HG03469 (cell line): ENCODE measurements around the gene ARMH1.

Source experiments
- ATAC-seq: cut with Tn5 transposase; IDR thresholded peaks from one replicate; pipeline ENCODE4 v1.9.1; 2021; ENCODE audit warnings: mild to moderate bottlenecking, moderate library complexity, moderate number of reproducible peaks; ENCODE audit not compliant: unreplicated experiment

Gene ARMH1

DNA sequence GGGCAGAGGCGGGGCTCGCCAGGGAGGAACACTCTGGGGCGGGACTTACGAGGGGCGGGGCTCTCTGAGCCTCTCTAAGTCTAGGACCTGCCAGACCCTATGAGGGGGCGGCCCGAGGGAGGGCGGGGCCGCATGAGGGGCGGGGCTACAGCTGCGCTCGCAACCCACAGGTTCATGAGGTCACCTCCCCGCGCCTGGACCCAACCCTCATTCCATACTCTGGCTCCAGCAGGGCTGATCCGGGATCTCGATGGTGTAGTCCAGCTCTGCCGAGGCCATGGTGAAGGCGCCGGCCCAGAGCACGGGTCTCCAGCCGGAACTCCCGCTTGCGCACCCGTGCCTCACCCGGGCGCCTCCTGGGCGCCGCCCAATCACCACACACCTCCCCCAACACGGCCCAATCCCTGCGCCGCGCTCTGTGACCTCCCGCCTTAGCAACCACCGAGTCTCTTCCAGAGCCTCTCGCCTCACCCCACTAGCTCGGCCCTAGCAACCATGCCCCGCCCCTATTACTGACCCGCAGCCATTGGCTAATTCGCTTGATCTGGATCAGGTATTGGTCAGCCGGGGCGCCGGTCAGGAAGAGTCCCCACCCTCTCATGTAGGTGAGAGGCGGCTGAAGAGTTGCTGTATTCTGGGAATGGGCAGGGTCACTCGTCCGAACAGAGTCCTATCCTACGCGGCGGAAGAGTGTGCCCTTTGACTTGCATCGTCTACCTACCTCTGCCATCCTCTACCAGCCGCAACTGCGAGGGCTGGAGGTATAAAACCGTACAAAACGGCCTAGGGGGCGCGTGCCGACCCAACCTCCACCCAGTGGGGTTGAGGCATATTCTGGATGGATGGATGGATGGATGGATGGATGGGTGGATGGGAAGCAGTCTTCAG, at the start of gene ARMH1, which contains the start of gene TMEM53:
Gene ARMH1, plus strand, starts transcription at position 602 of the 888 bp plus-strand sequence. CDS start 14,984 bp downstream, outside the sequence.
Gene TMEM53, minus strand, starts transcription at position 369 of the 888 bp plus-strand sequence. Its CDS starts 90 bp downstream, at position 279.
- ATAC-seq: peak; percentile 77

DNA sequence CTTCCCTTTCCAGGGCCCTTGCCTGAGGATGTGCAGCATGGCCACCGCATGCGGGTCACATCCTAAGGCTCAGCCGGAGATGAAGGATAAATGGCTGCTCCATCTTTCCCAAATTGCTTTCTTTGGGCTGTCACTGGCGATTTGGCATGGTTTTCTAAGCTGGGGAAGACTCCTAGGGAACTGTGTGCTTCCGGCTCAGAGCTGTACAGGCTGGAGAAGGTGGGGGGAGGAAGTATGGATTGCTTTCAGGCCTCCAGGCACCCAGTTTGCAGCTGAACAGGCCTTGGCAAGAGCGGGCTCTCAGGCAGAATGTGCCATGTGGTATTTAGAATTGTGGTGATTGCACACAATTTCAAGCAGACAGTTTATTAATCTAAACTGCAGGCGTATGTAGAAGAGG, 49.2 kb upstream of the ARMH1 start:
- ATAC-seq: no peak

DNA sequence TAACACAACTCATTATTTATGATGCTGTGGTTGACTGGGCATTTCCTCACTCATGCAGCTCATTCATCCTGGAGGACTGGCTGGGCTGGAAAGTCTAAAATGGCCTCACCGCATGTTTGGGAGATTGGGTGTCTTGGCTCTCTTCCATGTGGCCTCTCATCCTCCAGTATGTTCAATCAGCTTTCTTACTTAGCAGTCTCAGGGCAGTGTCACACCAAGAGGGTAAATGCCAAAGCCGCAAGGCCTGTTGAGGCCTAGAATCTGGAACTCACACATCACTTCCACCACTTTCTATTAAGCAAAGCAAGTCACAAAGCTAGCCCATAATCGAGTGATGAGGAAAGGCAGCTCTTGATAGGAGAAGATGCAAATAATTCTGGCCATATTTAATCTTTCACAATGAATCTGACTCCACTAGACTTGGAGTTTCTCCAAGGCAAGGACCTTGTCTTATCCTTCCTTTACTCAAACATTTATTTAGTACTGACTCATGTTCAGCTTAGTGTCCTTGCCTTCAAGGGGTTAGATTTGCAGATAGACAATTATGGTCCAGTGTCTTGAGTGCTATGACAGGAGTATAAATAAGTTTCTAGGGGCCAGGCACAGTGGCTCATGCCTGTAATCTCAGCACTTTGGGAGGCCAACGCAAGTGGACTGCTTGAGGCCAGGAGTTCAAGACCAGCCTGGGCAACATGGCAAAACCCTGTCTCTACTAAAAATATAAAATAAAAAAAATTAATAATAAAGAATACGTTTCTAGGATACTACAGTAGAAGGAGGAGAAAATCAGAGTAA, 45.4 kb upstream of the ARMH1 start:
- ATAC-seq: no peak

DNA sequence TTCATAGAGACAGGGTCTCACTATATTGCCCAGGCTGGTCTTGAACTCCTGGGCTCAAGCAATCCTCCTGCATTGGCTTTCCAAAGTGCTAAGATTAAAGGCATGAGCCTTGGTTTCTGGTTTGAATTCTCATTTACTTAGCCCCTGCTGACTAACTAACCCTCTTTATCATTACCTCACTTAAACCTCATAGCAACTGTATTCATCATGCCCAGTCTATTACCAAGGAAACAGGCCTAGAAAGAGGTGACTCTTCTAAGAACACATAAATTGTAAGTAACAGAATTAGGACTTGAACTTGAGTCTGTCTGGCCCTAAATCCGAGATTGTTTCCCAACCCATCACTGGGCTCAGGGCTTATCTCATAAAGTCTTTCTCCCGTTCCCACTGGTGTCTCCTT, 44.4 kb upstream of the ARMH1 start:
- no peak for ATAC-seq

DNA sequence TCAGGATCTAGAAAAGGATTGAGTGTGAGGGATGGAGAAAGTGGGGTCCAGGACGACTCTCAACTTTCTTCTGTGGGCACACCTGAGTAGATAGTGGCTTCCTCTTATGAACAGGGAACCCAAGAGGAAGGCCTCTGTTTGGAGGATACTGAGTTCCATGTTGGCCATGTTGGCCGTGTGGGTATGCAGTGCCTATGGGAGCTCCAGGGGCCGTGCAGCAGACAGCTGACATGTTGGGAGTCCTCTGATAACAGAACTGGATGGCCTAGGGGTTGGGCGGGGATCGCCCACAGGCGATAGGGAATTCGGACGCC, 43.2 kb upstream of the ARMH1 start:
- no peak for ATAC-seq

DNA sequence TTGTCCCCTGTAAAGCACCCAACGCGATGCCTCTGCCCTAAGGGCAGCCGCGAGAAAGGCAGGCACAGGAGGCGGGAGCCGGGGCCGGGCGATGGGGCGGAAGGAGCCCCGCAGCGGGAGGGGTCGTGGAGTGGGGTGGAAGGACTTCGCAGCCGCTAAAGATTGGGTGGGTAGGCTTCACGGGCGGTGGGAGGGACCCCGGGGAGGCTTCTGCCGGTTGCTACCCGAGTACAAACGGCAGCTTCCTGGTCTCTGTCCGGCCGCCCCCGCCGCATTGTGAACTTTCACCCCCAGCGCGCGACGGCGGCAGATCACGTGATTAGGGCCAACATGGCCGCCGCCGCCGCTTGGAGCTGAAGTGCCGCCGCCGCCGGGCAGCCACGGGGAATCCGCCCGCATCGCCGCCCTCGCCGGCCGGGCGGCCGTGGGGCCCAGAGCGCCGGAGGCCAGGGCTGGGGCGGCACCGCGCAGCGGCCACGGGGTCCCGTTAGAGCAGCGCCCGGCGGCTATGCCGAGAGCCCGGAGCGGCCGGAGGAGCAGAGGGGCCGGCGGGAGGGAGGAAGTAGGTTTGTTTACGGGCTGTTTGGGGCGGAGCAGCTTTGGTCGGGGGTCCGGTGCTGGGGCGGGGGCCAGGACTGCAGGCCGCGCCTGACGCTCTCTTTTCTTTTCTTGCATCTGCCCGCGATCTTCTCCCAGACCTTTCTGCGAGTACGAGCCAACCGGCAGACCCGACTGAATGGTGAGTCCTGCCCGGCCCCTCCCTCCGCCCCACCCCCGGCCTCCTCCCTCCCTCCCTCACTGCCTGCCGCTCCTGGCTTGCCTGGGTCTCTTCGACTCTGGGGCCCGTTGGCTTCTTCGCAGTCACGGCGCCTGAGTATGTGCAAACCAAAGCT, 42.6 kb upstream of the ARMH1 start:
- ATAC-seq: peak; percentile 34

DNA sequence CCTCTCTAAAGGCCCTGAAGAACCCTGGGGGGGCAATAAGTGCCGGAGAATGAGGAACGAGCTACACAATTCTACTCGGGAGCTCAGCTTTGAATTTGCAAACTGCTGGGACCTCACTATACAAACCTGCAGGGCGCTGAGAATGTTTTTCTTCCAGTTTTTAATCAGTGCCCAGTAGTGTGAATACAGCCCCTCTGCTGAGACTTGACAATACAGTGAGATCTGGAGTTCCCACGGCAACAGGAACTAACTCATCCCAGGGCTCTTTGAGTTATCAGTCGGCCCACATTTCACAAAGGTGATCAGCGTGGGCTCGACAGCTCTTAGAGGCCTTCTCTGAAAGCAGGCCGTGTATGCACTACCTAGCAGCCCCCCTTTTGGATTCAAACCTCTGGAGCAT, 41.9 kb upstream of the ARMH1 start:
- ATAC-seq: no peak

DNA sequence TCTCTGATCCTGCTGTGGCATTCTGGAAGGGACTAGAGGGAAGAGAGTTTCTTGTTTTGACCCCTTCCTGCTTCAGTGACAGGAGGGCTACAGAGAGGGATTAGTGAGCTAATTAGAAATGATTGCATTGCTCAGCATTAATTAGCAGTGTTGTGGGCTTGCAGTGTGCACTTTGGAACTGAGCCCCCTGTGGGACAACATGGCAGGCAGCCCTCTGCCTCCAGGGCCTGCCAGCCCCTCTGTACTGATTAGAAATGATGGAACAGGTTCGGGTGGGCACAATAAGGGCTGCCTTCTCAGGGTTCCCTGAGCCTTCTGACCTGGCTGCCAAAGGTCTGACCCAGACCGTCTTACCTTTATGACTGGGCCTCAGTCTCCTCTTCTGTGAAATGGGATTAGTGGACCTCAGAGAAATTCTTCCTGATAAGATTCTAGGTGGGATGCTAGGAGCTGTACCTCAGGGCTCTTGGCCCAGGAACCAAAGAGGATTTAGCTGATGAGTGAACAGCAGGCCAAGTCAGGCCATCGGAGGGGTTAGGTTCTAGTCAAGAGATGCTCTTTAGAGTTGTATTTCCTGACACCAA, 39.8 kb upstream of the ARMH1 start:
- no peak for ATAC-seq

DNA sequence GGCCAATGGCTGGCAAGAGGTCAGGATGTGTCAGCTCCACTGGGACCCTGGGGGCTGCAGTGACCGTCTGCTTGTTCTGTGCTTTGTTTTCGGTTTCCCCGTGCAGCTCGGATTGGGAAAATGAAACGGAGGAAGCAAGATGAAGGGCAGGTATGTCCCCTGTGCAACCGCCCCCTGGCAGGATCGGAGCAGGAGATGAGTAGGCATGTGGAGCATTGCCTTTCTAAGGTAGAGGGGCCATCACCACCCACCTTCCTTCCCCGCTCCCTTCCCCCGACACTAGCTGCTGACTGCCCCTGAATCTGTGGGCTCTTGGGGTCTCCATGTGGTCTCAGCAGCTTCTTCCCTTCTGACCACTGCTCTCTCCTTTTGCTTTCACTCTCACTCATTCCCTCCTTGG, 39.1 kb upstream of the ARMH1 start:
- no peak for ATAC-seq

DNA sequence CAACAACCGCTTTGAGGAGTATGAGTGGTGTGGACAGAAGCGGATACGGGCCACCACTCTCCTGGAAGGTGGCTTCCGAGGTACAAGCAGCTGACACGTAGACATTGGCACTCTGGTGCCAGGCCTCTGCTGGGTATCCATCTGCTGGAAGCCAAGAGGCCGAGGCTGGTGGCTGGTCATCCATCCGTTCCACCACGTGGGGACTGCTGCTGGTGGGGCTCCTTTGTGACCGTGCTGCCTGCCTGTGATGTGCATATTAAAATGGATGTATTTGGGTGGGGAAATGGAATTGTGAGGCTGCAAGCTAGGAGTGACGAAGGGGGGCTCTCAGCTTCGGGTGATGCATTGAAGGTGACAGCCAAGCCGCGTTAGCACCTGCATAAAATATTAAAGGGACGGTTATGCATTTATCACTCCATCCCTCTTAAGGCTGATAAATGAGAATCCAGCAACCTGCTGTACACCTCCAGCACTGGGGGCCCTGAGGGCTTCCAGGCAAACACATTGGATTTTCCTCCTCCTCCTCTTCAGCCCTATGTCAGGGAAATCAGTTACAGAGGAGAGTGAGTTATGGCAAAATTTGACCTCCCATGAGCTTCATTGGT, 38.3 kb upstream of the ARMH1 start:
- ATAC-seq: no peak

DNA sequence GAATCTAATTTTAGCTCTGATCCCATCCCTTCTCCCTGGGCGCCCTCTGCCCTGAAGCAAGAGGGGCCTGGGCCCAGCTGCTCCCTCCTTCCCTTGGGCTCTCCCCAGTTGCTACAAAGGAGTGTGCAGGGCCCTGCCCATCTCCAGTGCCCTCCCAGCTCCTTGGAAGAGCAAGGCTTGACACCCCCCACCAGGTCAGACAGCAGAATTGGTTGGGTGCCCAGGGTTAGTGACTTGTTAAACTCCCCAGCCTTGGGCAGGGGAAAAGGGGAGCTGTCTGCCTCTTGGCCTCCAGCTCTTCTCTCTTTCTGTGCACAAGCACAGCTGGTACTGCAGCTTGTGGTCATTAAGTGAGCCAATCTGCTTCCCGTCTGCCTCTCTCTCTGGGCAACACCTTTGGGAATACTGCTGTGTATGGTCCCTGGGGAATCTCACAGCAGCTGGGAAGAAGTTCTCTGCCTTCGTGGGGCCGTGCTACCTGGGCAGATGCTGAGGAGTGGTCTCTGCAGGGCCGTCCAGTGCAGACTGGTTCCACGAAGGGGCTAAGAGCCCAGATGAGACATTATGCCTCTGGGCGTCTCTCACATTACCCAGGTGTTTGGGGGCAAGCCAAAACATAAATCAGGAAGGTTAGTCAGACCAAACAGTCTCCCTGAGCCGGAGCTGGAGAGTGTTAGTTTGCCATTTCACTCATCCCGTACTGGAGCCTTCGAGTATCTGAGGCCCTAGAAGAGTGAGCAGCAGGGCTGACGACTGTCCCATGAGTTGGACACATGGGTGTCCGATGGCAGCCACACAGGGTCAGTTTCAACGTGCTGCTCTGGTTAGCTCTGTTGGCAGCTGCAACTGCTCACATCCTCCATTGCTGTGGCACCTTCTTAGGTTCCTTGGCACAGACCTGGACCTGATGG, 37.6 kb upstream of the ARMH1 start:
- ATAC-seq: no peak

DNA sequence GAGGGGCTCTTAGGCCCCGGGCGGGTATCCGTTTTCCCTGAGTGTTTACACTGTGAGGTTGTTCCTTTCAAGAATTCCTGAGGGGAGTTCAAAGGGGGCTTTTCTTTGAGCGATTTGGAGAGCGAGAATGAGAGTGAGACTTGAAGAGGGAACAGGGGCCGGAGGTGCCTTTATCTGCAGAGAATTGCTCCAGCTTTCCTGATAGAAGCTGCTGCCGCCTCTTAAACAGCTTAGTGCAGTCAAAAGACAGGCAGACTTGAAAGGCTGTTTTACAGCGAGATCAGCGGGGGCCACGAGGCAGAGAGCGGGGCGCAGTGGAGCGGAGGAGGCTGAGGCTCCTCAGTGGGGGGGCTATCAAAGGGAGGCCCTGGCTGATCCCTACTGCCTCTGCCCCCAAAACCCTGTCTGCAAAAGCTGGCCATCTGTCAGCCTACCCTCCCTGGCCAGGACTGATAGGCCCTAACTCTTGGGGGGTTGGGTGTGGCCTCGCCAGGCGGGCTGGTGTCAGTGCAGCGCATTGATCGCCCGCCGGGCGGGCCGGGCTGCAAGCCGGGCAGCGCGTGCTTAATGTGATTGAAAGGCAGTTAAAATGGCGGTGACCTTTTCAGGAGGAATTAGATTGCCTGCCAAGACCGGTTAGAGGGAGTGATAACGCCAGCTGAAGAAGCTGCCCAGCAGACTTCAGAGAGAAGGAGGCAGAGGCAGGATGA, 36.7 kb upstream of the ARMH1 start:
- no peak for ATAC-seq

DNA sequence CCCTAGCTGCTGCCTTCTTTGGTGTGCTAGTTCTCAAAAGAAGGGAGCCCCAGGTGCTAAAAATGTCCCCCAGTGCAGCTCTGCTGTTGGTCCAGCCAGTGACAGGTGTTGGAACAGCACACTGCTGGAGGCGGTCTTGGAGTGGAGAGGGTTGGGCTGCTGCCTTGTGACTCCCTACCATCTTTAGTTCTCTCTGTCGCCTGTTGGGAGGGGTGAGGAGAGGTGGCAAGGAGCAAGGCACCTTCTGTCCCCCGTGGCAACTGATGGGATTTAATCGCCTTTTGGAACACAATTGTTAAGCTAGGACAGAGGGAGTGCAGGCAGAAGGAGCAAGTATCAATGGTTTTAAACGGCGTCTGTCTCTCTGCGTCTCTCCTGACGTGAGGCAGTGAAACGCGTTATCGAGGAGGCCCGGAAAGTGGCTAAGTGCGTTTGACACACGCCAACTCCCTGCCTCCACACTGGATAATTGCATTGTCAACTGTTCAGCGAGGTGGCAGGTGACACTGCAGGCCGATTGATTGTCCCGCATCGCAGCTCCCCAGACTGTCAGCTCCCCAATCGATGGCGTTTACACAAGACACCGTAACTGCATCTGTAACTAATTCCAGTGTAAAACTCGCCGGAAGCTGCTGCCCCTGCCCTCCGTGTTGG, 34.2 kb upstream of the ARMH1 start:
- ATAC-seq: no peak

DNA sequence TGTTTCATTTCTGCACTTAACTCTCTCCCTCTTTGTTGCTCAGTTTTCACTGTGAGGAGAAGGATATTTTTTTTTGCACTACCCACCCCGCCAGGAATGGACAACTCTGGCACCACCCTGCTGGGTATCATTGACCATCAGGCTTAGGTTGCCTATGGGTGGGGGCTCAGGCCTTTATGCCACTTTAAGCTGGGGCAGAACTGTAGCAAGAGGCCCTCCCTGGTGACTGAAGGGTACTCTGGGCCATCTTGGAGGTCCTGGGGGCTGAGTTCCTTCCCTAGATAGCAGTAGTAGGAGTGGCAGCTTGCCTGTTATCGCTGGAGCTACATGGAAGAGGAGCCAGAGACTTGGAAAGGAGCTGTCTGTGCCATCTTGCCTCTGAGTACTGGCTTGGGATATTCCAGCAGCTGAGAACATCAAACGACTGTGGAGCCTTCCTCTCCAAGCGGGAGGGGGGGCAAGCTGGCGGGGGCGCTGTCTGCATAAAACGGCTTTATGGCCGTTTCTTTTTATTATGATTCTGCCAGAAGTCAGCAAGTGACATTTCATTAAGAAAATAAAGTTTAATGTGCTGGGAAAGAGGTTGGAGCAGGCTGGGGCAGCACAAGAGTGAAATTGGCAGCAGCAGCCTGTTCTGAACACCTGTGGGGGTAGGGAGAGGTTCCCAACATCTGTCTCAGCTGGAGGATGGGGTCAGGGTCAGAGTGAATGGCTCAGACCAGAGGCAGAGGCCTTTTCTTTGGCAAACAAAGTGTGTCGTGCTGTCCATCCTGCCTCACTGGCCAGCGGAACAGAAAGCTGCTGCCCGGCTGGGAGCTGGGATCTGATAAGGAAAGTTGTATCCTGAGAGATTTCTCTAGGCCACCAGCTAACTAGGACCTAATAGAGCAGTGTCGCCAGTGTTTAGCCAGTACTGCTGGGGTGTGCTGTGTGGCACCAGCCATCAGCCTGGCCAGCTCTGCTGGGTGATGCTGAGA, 33.1 kb upstream of the ARMH1 start:
- ATAC-seq: no peak

DNA sequence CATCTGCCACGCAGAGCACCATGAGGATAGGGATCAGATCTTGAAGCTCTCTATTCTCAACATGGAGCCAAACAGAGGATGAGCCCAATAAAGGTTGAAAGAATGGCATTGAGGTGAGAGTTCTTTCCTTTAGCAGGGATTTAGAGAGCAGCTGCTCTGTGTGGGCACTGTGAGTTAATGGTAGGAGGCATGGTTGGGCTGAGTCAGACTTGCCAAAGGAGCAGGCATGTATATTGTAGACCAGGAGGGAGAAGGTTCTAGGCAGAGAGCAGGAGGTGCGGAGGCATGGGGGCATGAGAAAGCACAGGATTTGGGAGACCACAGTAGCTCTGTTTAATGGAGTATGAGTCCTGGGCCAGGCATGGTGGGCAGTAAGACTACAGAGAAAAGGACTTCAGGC, 32.3 kb upstream of the ARMH1 start:
- ATAC-seq: no peak

DNA sequence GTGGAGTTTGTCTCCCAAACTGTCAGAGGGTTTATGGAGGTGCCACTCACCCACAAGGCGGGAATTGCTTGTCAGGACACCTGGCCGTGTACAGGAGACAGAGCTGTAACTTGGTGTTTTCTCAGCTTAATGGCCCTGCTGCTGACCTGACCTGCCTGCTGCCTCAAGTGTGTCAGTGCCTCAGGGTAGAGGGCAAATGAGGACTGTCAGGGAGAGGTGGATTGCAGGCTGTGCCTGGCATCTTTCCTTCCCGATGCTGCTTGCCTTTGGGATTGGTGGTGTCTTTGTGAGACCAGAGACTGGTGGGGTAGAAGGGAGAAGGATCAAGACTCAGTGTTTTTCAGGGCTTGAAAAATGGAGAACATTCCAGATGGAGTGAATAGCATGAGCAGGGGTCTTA, 31.6 kb upstream of the ARMH1 start:
- ATAC-seq: no peak
